ENCODE data around the gene RAB9A. TPM values are rescaled to one million over a fixed set of nuclear protein-coding genes. Genes with fewer than 3 reads are reported as not detected.
A peak's percentile ranks its signal among the peaks of the same experiment; 100 is the strongest.

RAB9A gene
- total and polyA plus RNA-seq, 10 of the 15 experiments (the other 5 are each of a cell fraction or from before 2014, with no cell fraction given), result 42.1 to 142 (median 49.9) TPM

GRCh38 chrX:13669246-13669737, 19.6 kb upstream of the RAB9A start (continued):
- TF ChIP-seq PRDM15 (CRISPR knock-in tag; IDR thresholded peaks at IDR 0.05), result no peak
- no peak for TF ChIP-seq SIX5 (IDR thresholded peaks at IDR 0.05; ENCODE audit: low read depth, low read length, severe bottlenecking)
- peak; percentile 94 for TF ChIP-seq ATF2 (IDR thresholded peaks at IDR 0.05; ENCODE audit: low read length)
- no peak for TF ChIP-seq MYB (IDR thresholded peaks at IDR 0.05; ENCODE audit: borderline replicate concordance, low read depth, low read length)
- TF ChIP-seq, protein P1, sequence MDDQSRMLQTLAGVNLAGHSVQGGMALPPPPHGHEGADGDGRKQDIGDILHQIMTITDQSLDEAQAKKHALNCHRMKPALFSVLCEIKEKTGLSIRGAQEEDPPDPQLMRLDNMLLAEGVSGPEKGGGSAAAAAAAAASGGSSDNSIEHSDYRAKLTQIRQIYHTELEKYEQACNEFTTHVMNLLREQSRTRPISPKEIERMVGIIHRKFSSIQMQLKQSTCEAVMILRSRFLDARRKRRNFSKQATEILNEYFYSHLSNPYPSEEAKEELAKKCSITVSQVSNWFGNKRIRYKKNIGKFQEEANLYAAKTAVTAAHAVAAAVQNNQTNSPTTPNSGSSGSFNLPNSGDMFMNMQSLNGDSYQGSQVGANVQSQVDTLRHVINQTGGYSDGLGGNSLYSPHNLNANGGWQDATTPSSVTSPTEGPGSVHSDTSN (IDR thresholded peaks at IDR 0.05; ENCODE audit: insufficient replicate concordance, low read depth, low read length), result peak; percentile 32
- no peak for TF ChIP-seq ATF3 (IDR thresholded peaks at IDR 0.05; ENCODE audit: borderline replicate concordance, extremely low read depth, low read depth, low read length)
- peak; percentile 96 for TF ChIP-seq RUNX3 (IDR thresholded peaks at IDR 0.05; ENCODE audit: low read length)
- peak; percentile 95 for TF ChIP-seq ZNF384 (IDR thresholded peaks at IDR 0.05; ENCODE audit: borderline replicate concordance, low read depth, low read length)
- peak; percentile 57; the same call in 1 of the 2 replicates for TF ChIP-seq ZNF207 (IDR thresholded peaks at IDR 0.05; ENCODE audit: borderline replicate concordance)
- peak; percentile 81 for TF ChIP-seq MEF2A (IDR thresholded peaks at IDR 0.05; ENCODE audit: insufficient read depth, low read depth, low read length)
- no peak for TF ChIP-seq SMAD5 (IDR thresholded peaks at IDR 0.05; ENCODE audit: low read depth)
- TF ChIP-seq TBL1XR1 (IDR thresholded peaks at IDR 0.05; ENCODE audit: low read depth, low read length), result peak; percentile 60; the same call in 1 of the 2 replicates
- TF ChIP-seq NR2C1 (IDR thresholded peaks at IDR 0.05), result peak; percentile 84
- TF ChIP-seq CHD4 (IDR thresholded peaks at IDR 0.05), result no peak
- TF ChIP-seq BMI1 (IDR thresholded peaks at IDR 0.05; ENCODE audit: borderline replicate concordance), result no peak; the same call in 1 of the 2 replicates
- TF ChIP-seq, protein P2, sequence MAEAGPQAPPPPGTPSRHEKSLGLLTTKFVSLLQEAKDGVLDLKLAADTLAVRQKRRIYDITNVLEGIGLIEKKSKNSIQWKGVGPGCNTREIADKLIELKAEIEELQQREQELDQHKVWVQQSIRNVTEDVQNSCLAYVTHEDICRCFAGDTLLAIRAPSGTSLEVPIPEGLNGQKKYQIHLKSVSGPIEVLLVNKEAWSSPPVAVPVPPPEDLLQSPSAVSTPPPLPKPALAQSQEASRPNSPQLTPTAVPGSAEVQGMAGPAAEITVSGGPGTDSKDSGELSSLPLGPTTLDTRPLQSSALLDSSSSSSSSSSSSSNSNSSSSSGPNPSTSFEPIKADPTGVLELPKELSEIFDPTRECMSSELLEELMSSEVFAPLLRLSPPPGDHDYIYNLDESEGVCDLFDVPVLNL (IDR thresholded peaks at IDR 0.05; ENCODE audit: low read depth, low read length), result no peak
- no peak for TF ChIP-seq ZNF24 (IDR thresholded peaks at IDR 0.05)
- TF ChIP-seq MXI1 (IDR thresholded peaks at IDR 0.05; ENCODE audit: low read depth, low read length), result 0 out of 2 replicates have a peak, but pooled peaks have one; percentile 47
- no peak for TF ChIP-seq SREBF2 (IDR thresholded peaks at IDR 0.05; ENCODE audit: low read length)
